DOHH2 (cell line): Measurements from ENCODE around the gene CHRM5.
"Not testable (repeated sequence)": the region's sequence is repeated elsewhere in the genome, so short reads cannot be mapped to it uniquely, and the experiment has no call there.

Experiments used
- H3F3A ChIP-seq: fragments of 200-600 bp; sonication (generic), shearing (Covaris generic); 2 replicates; pipeline ENCODE4 v1.6.0; 2016; ENCODE audit warnings: antibody characterized with exemption, mild to moderate bottlenecking; ENCODE audit not compliant: control insufficient read depth, insufficient read depth
- H3K27ac ChIP-seq: fragments of 200-600 bp; sonication (generic); 2 replicates; pipeline ENCODE4 v1.5.1; 2014; ENCODE audit warnings: low read depth, mild to moderate bottlenecking, low read length, moderate library complexity
- H3K27me3 ChIP-seq: fragments of 200-600 bp; sonication (generic); 2 replicates; pipeline ENCODE4 v1.6.1; 2014; ENCODE audit warnings: mild to moderate bottlenecking, low read length, mixed read lengths; ENCODE audit not compliant: control insufficient read depth
- H3K36me3 ChIP-seq: fragments of 200-600 bp; sonication (generic); 2 replicates; pipeline ENCODE4 v1.6.1; 2014; ENCODE audit warnings: mild to moderate bottlenecking, low read length, moderate library complexity, mixed read lengths; ENCODE audit not compliant: control insufficient read depth
- H3K4me1 ChIP-seq: fragments of 200-600 bp; sonication (generic); 2 replicates; pipeline ENCODE4 v1.6.1; 2014; ENCODE audit warnings: mild to moderate bottlenecking, low read length, mixed read lengths; ENCODE audit not compliant: control insufficient read depth
- H3K4me2 ChIP-seq: fragments of 200-600 bp; sonication (generic); 2 replicates; pipeline ENCODE4 v1.6.0; 2014; ENCODE audit warnings: mild to moderate bottlenecking, low read length, moderate library complexity
- H3K4me3 ChIP-seq: fragments of 200-600 bp; sonication (generic); 2 replicates; pipeline ENCODE4 v1.5.1; 2014; ENCODE audit warnings: mild to moderate bottlenecking, low read length, mixed read lengths
- H3K79me2 ChIP-seq: fragments of 200-600 bp; sonication (generic); 2 replicates; pipeline ENCODE4 v1.6.1; 2014; ENCODE audit warnings: mild to moderate bottlenecking, low read length, mixed read lengths; ENCODE audit not compliant: control insufficient read depth
- H3K9me2 ChIP-seq: fragments of 200-600 bp; sonication (generic); replicated peaks from 2 replicates; pipeline ENCODE4 v1.6.1; 2014; ENCODE audit warnings: mild to moderate bottlenecking, low read length, mixed read lengths; ENCODE audit not compliant: control insufficient read depth
- H3K9me3 ChIP-seq: fragments of 200-600 bp; sonication (generic); 2 replicates; pipeline ENCODE4 v1.6.1; 2014; ENCODE audit warnings: antibody characterized with exemption, low read length, mixed read lengths; ENCODE audit not compliant: control insufficient read depth, insufficient read depth
- H4K20me1 ChIP-seq: fragments of 200-600 bp; sonication (generic); 2 replicates; pipeline ENCODE4 v1.6.0; 2014; ENCODE audit warnings: low read depth, mild to moderate bottlenecking, antibody characterized with exemption, low read length, moderate library complexity; ENCODE audit not compliant: control insufficient read depth, insufficient read depth
- EZH2phosphoT487 ChIP-seq: fragments of 200-600 bp; sonication (generic); IDR thresholded peaks from 2 replicates; pipeline ENCODE4 v1.6.1; 2017; ENCODE audit warnings: borderline replicate concordance, mild to moderate bottlenecking, antibody characterized with exemption, low read length, moderate library complexity, mixed read lengths
- TF ChIP-seq, protein P1 (sequence below): fragments of 200-600 bp; sonication (generic); IDR thresholded peaks from one replicate; pipeline ENCODE4 v1.5.1; 2014; ENCODE audit warnings: antibody characterized with exemption, mild to moderate bottlenecking, low read depth, low read length; ENCODE audit not compliant: poor library complexity, severe bottlenecking

Gene CHRM5

GRCh38 chr15:34047893-34048775 is 79.8 kb downstream of the CHRM5 start:
- no peak overlapping the region for H3K4me2 ChIP-seq
- H3K36me3 ChIP-seq = no peaks in the 10 kb centered on the region
- H4K20me1 ChIP-seq = no peaks in the 10 kb centered on the region
- H3K27ac ChIP-seq = no peak overlapping the region
- H3K9me3 ChIP-seq = no peaks in the 10 kb centered on the region; the same call in 1 of the 2 replicates
- H3F3A ChIP-seq = no peaks in the 10 kb centered on the region
- no peak overlapping the region for H3K4me3 ChIP-seq
- H3K79me2 ChIP-seq = no peaks in the 10 kb centered on the region
- TF ChIP-seq, protein P1, sequence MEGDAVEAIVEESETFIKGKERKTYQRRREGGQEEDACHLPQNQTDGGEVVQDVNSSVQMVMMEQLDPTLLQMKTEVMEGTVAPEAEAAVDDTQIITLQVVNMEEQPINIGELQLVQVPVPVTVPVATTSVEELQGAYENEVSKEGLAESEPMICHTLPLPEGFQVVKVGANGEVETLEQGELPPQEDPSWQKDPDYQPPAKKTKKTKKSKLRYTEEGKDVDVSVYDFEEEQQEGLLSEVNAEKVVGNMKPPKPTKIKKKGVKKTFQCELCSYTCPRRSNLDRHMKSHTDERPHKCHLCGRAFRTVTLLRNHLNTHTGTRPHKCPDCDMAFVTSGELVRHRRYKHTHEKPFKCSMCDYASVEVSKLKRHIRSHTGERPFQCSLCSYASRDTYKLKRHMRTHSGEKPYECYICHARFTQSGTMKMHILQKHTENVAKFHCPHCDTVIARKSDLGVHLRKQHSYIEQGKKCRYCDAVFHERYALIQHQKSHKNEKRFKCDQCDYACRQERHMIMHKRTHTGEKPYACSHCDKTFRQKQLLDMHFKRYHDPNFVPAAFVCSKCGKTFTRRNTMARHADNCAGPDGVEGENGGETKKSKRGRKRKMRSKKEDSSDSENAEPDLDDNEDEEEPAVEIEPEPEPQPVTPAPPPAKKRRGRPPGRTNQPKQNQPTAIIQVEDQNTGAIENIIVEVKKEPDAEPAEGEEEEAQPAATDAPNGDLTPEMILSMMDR = no peak
- no peak for TF ChIP-seq EZH2phosphoT487
- no peaks in the 10 kb centered on the region for H3K9me2 ChIP-seq
- no peaks in the 10 kb centered on the region for H3K4me1 ChIP-seq
- peaks cover 2% of the 10 kb centered on the region; the same call in 1 of the 2 replicates for H3K27me3 ChIP-seq

GRCh38 chr15:34049112-34049511 is 80.8 kb downstream of the CHRM5 start:
- Histone ChIP-seq H4K20me1 (no peaks in the 10 kb centered on the region), H3K79me2 (no peaks in the 10 kb centered on the region), H3K27ac (no peak overlapping the region), H3K9me2 (no peaks in the 10 kb centered on the region), H3K4me2 (no peak overlapping the region), H3K4me3 (no peak overlapping the region), H3K4me1 (no peaks in the 10 kb centered on the region), H3K36me3 (no peaks in the 10 kb centered on the region), H3F3A (no peaks in the 10 kb centered on the region), H3K27me3 (peaks cover 2% of the 10 kb centered on the region; the same call in 1 of the 2 replicates), H3K9me3 (no peaks in the 10 kb centered on the region; the same call in 1 of the 2 replicates)
- TF ChIP-seq EZH2phosphoT487 = no peak
- TF ChIP-seq, protein P1 = no peak

DNA sequence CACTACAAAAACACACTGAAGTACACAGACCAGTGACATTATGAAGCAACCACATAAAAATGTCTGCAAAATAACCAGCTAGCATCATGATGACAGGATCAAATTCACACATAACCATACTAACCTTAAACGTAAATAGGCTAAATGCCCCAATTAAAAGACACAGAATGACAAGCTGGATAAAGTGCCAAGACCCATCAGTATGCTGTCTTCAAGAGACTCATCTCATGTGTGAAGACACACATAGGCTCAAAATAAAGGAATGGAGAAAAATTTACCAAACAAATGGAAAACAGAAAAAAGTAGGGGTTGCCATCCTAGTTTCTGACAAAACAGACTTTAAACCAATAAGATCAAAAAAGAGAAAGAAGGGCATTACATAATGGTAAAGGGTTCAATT is 82.1 kb downstream of the CHRM5 start:
- not testable (repeated sequence) for H3F3A ChIP-seq, H3K9me3 ChIP-seq, H3K9me2 ChIP-seq, H3K4me3 ChIP-seq, H3K4me1 ChIP-seq, H3K27ac ChIP-seq, H3K4me2 ChIP-seq, H3K36me3 ChIP-seq, H3K27me3 ChIP-seq, H3K79me2 ChIP-seq, H4K20me1 ChIP-seq

GRCh38 chr15:34054081-34054707 is 85.9 kb downstream of the CHRM5 start:
- no peaks in the 10 kb centered on the region for H4K20me1 ChIP-seq
- H3K4me2 ChIP-seq = no peak overlapping the region
- peaks cover 2% of the 10 kb centered on the region; the same call in 1 of the 2 replicates for H3K27me3 ChIP-seq
- H3K4me3 ChIP-seq = no peak overlapping the region
- TF ChIP-seq EZH2phosphoT487 = no peak
- TF ChIP-seq, protein P1 = no peak
- H3K79me2 ChIP-seq = no peaks in the 10 kb centered on the region
- H3K4me1 ChIP-seq = no peaks in the 10 kb centered on the region
- no peaks in the 10 kb centered on the region; the same call in 1 of the 2 replicates for H3K9me3 ChIP-seq
- H3K36me3 ChIP-seq = no peaks in the 10 kb centered on the region
- H3K27ac ChIP-seq = no peak overlapping the region
- H3K9me2 ChIP-seq = no peaks in the 10 kb centered on the region
- H3F3A ChIP-seq = no peaks in the 10 kb centered on the region
